HG03045 (cell line): ENCODE data around the gene CRISPLD2.
"Not testable (repeated sequence)": the region's sequence is repeated elsewhere in the genome, so short reads cannot be mapped to it uniquely, and the experiment has no call there.

Experiments used
- ATAC-seq: cut with Tn5 transposase; IDR thresholded peaks from one replicate; pipeline ENCODE4 v1.9.1; 2021; ENCODE audit warnings: mild to moderate bottlenecking, moderate library complexity; ENCODE audit not compliant: unreplicated experiment

CRISPLD2 gene

DNA sequence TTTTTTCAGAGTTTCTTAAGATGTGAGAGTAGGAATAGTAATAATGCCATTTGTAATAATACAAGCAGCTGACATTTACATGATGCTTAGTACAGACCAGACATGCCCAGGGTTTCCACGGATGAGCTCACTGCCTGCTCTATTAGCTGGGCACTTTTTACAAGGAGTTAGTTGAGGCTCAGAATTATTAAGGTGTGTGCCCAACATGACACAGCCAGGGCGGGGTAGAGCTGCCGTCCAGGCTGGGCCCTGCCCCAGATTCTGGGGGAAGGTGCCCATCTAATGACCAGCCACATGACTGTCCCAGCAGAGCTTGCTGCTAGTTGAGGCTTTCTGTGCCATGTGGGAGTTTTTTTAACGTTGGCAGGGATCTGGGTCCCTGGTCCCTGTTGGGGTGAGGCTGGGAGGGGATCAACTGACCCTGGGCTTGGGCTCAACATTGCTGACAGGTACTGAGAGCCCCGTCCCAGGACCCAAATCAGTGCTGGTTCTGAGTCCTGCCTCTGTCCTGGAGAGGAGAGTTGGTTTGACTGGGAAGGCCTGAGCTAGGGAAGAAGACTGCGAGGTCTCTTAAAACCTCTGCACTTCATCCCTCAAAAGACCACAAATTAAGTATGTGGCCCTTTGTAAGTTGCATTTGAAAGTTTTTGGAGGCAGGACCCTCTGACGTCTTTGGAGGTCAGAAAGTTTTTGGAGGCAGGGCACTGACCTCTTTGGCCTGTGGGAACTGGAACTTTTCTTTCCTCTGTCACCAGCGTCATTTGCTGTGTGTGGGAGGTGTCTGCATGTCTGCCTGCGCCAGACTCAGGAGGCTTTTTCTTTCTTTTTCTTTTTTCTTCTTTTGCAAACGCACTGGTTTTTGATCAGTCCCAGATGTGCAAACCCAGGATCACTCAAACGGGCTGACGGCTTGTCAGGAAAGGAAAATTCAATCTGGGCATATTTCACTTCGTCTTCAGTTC is 2.2 kb downstream of the CRISPLD2 start:
- ATAC-seq = no peak

DNA sequence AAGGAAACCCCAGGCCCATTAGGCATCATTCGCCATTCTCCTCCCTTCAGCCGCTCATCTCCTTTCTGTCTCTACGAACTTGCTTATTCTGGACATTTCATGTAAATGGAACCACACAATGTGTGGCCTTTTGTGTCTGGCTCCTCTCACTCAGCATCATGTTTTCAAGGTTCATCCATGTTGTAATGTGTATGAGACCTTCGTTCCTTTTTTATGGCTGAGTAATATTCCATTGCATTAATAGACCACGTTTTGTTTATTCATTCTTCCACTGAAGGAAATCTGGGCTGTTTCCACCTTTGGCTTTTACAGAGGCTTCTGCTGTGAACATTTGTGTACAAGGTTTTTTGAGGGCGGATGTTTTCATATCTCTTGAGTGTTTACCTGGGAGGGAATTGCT is 3.2 kb downstream of the CRISPLD2 start:
- ATAC-seq = no peak

DNA sequence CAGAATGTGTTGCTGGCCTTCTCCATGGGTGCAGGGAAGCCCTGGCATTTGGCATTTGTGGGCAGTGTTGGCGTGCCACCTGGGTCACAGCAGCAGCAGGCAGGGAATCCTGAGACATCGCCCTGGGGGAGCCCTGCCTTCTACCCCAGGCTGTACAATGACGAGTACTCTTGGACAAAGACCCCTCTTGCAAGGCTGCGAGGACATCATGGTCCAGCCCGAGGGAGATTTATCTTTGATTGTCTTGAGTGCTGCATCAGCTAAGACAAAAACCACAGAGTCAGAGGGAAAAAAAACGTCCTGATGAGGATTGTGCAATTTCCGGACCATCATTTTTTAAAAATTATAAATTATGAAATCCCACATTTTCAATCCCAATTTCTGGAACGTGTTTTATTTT is 3.7 kb downstream of the CRISPLD2 start:
- ATAC-seq = no peak

DNA sequence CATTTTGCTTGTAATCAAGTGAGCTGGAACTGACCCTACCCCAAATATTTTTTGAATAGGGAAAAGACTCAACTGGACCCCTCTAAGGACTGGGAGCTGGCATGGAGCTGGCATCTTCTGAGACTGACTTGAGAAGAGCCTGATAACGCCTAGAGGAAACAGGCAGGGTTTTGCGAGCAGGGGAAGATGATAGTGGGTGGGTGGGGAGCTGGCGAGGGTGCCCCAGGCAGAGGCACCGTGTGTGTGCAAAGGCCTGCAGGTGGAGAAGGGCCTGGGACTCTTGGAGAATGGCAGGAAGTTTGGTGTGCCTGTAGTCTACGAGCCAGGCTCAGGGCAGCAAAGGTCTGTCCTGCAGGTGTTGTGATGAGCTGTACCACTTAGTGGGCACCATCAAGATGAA is 4.1 kb downstream of the CRISPLD2 start:
- ATAC-seq = no peak

DNA sequence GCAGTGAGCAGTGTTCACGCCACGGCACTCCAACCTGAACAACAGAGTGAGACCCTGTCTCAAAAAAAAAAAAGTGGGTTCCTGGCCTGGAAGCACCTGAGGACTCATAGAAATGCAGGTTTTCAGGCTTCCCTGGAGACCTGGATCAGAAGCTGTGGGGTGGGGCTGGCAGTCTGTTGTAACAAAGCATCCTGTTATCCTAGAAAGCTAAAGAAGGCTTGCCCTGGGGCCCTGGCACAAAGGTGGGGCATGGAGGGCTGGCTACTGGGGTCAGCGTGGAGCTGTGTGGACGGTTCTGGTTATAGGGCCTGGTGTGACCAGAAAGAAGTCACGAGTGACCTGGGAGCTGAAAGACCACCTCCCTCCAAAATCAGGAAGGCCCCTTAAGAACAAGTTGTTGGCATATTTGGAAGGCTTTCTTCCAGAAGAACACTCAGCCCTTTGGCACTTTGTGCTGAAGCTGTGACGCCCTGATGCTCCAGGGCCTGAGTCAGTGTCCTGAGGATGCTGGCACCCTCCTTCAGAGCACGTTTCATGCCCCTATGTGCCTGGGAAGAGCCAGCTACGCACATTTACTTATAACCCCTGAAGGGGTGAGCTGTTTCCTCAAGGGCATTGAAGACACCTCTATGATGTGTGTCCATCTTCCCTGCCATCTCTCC is 6.2 kb downstream of the CRISPLD2 start:
- ATAC-seq = no peak

DNA sequence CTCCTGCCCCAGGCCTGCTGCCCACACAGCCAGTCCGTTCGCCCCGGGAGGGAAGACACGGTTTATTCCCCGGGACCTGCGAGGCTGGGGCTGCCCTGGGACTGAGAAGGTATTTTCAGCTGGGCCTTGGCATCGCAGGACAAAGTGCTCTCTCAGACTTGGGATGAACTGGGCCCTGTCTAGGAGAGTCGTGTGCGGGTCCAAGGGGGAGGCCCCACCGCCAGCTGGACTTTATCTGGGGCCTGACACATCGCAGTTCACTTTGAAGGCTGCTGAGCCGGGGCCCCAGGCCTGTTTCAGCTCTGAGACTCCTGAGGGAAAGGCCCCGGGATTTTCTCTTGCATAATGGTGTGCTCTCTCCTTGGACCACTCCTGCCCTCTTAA is 6.8 kb downstream of the CRISPLD2 start:
- no peak for ATAC-seq

DNA sequence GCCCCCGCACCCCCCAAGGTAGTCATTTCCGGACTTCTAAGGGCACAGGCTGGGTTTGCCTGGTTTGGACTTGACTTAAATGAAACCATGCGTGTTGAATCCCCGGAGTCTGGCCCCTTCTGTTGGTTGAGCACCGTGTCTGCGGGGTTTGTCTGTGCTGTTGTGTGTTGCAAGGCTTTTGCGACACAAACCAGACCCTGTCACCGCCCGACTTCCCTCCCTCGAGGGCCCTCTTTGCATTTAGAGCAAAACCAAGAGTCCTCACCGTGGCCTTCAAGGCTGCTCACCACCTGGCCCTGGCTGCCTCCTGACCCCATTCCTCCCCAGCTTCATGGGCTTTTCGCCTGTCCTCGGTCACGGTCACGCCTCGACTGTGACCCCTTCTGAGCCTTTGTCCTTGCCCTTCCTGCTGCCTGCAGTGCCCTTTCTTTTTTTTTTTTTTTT is 7.4 kb downstream of the CRISPLD2 start:
- ATAC-seq = no peak

DNA sequence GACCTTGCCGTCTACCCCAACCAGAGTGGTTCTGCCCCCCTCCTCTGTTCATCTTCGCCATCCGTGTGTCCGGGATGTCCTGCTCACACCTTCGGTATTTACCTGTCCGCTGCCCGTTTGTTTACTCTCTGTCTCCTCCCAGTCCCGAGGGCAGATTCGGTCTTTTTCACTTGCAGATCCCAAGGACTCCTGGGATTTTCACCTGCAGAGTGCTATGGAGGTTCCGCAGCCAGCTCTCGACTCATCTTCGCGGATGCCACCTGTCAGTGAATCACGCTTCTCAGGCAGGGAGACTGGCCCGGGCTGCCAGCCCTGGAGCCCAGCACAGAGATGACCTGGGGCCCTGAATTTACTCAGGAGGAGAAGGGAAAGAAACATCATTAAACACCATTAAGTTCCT is 8.1 kb downstream of the CRISPLD2 start:
- no peak for ATAC-seq

DNA sequence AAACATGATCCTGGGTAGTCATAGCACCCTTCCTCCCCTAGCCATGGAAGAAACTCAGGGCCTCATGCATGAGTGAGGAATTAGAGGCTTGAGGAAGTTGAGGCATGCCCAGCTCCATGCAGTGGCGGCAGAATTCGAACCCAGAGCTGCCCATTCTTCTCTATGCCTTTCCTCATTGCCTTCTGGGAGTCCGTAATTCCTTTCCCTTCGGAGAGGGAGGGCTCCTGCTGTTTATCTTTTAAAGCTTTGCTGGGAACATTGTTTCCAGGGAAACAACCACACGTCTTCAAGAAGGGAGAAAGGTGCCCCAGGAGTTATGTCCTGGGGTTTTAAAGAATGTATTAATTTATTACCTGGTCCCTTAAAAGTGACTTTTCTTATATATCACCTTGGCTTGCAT is 8.5 kb downstream of the CRISPLD2 start:
- no peak for ATAC-seq

DNA sequence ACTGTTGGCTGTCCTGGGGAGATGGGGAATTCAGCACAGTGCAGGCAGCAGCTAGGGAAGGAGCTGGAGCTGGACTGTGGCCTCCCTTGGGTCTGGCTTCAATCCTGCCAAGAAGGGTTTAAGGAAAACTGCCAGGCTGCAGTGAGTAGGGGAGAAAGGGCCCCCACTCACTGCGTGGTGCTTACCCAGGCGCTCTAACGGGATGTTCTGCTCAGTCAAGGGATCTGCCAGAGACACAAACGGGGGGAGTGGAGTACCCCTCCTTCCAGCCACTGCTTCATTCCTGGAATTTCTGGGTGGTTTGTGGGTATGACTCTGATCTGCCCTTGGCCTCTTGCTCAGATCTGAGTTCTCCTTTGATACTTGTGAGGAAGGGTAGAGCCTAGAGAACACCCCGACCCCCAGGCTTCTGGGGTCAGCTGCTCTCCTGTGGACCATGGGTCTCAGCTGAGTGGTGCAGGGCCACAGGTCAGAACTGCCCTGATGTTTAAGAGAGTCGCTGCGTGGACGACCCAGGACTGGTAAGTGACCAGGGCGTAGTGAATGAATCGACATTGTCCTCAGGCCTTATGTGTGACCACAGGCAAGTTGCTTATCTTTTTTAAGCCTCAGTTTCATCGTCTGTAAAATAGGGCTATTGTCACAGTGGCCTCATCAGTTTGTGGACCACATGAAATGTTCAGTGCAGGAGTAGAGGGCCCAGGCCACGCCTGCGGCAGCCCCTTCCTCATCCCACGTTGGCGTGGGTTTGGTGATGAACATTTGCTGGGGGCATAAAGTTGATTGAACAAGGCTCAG is 9.6 kb downstream of the CRISPLD2 start:
- no peak for ATAC-seq

DNA sequence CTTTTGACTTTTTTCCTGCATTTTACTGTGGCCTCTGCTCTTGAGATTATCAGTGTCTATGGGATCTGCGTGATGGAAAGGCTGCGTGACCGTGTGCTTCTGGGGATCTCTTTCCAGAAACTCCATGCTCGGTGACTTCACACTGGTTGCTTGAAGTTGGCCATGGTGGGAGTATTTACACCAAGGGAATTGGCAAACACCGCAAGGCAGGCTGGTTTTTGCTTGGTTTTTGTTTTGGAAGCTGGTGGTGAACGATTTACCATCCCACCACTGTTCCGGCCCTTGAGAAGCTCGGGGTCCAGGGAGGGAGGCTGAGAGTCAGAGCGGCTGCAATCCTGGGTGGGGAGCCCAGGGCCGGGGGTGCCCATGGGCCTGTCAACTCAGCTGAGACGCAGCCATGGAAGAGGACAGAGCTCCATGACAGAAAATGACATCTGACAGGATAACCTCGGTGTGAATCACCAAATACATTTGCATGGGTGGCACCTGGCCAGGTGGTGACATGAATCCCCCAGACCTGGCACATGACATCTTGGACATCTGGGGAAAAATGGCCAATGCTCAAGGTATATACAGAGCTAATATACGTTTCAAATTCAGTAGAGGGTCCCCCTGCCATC is 11.1 kb downstream of the CRISPLD2 start:
- no peak for ATAC-seq

DNA sequence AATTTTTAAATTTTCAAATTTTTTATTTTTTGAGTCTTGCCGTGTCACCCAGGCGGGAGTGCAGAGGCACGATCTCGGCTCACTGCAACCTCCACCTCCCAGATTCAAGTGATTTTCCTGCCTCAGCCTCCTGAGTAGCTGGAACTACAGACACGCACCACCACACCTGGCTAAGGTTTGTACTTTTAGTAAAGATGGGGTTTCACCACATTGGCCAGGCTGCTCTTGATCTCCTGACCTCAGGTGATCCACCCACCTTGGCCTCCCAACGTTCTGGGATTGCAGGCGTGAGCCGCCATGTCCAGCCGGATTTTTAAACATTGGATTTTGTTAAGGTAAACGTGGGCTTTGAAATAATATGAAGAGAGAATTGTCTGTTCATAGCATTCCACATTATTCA is 11.9 kb downstream of the CRISPLD2 start:
- ATAC-seq = not testable (repeated sequence)

DNA sequence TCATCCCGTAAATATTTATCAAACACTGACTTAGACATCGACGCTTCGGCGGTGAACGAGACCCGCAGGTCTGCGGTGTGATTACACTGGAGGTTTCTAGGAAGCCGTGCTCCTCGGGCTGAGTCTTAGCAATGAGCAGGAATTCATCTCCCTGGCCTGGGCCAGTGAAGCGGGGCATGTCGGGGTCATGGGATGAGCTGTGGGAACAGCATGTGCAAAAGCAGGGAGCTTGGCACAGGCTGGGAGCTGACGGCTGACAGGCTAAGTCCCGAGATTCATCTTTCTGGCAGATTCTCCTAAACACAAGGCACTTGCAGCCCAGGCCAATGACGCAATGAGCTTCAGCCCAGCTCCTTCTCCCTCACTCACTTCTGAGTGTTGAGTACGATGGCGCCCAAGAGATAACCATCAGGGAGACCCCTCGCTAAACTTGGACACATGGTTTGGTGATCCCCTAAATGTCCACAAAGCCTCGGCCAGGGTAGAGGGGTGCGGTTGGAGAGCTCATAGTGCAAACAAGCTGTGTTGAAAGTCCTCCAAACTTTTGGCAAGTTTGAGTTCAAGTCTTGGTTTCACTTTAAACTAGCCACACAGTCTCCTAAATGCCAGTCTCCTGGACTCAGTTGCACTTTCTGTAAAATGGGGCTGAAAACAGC is 12.8 kb downstream of the CRISPLD2 start:
- ATAC-seq = no peak

DNA sequence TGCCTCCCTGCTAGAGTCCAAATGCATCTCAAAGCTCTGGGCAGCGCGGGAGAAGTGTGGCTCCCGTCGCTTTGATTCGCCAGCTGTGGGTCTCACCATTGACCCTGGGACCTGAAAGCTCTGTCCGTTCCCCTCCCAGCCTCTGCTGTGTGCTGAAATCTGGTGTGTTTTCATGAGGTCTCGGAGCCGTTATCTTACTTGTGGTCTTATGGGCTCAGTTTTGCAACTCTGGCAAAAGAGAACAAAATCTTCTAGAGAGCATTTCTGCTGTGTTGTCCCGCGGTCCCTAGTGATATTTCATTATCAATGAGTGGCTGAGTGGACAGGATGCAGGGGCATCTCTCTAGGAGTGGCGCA is 13.3 kb downstream of the CRISPLD2 start:
- no peak for ATAC-seq

DNA sequence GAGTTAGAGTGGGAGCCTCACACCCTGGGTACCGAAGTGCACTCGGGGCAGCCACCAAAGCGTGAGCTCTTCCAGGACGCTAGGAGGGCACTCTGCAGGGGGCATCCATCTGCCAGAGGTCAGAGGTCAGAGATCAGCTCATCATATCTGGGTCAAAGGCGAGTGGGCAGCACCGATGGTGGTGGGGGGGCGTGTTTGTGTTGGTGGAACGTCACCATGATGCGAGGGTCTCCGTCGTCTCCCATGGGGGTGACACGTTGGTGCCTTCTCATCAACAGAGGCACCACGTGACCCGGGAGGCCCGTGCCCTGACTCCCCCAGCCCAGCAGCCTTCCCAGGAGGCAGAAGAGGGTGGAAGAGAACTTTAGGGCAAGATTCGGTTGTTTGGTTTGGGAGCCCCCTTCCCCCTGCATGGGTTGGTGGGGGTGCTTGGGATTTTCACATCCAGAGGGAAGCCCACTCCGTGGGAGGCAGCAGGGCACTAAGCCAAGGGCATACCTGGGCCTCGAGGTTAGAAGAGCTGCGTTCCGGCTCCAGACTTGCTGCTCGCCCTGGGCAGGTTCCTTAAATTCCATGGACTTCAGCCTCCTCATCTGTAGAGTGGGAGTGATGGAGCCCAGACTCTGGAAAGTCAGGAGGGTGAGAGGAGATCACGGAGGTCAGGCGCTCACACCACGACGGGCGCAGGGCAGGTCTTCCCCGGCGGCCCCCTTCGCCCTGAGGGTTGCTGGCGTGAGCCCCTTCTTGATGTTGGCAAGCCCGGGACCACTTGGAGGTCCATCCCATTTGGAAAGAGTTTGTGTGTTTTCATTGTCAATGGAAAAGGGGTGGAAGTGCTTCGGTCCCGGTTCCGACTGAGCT is 14.0 kb downstream of the CRISPLD2 start:
- no peak for ATAC-seq

DNA sequence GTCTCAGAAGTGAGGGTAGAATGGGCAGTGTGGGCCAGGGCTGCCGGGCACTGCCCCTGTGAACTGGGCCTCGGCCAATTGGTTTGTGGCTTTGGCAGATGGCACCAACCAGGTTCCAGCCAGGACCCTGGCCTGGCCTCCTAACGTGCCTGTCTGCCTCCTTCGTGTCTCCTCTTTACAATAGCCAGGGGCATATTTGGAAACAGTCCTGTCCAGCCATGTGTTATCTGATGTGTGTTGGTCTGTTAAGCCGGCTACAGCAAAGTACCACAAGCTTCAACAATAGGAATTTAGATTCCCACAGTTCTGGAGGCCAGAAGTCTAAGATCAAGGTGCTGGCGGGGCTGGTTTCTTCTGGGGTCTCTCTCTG is 14.6 kb downstream of the CRISPLD2 start:
- ATAC-seq = no peak

DNA sequence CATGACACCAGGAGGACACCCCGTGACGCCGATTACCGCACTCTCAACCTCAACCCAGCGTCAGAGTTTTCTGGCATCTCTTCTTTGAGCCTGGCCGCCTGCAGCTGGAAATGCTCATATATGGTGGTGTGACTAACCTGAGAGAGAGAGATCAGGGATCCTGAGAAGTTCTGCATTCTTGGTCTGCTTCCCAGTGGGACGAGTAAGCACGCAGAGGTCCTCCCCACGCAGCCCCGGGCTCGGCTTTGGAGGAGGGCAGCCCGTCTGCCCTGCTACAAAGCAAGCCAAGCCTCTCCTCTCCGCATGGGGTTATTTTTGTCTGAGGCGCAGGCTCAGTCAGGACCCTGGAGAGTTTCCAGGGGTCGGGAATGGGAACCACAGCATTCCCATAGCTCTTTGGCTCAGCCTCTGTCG is 16.5 kb downstream of the CRISPLD2 start:
- no peak for ATAC-seq

DNA sequence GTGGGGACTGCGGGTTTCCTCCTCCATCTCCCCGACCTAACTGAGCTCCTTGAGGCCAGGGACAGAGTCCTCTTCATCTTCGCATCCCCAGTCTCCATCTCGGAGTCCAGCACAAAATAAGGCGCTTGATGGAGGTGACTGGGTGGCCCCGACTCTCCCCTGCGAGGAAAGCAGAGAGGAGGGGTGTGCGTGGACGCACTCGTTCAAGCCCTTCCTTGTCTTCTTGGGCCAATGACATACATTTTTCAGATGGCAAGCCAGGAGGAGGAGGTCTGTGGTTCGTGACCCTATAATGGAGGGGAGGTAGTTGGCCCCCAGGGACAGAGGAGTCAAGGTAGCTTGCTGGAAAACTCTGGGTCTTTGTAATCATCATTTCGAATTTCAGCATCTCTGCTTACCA is 17.2 kb downstream of the CRISPLD2 start:
- no peak for ATAC-seq

DNA sequence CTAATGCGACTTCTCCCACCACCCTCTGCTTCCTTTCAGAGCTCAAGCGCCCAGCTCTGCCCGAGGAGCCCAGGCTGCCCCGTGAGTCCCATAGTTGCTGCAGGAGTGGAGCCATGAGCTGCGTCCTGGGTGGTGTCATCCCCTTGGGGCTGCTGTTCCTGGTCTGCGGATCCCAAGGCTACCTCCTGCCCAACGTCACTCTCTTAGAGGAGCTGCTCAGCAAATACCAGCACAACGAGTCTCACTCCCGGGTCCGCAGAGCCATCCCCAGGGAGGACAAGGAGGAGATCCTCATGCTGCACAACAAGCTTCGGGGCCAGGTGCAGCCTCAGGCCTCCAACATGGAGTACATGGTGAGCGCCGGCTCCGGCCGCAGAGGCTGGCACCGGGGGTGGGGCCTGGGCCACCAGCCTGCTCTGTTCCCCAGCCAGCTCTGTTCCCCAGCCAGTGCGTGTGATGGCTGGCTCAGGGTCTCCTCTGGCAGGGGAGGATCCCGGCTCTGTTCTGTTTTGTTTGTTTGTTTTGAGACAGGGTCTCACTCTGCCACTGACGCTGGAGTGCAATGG is 18.7 kb downstream of the CRISPLD2 start:
- no peak for ATAC-seq
